ENCODE measurements around the gene APBA2.

The APBA2 gene

GRCh38 chr15:29122506-29122905 lies 236.7 kb downstream of the APBA2 start:
- DNase-seq (ENCODE audit: low read depth), result no peak

GRCh38 chr15:29123171-29123570 lies 237.4 kb downstream of the APBA2 start:
- DNase-seq (ENCODE audit: low read depth), result no peak

- DNase-seq (ENCODE audit: low read depth), result no peak
These were observed 238.2 kb downstream of the APBA2 start for GRCh38 chr15:29123991-29124390.

GRCh38 chr15:29124581-29125381 lies 239.0 kb downstream of the APBA2 start:
- DNase-seq (ENCODE audit: low read depth), result no peak

DNA sequence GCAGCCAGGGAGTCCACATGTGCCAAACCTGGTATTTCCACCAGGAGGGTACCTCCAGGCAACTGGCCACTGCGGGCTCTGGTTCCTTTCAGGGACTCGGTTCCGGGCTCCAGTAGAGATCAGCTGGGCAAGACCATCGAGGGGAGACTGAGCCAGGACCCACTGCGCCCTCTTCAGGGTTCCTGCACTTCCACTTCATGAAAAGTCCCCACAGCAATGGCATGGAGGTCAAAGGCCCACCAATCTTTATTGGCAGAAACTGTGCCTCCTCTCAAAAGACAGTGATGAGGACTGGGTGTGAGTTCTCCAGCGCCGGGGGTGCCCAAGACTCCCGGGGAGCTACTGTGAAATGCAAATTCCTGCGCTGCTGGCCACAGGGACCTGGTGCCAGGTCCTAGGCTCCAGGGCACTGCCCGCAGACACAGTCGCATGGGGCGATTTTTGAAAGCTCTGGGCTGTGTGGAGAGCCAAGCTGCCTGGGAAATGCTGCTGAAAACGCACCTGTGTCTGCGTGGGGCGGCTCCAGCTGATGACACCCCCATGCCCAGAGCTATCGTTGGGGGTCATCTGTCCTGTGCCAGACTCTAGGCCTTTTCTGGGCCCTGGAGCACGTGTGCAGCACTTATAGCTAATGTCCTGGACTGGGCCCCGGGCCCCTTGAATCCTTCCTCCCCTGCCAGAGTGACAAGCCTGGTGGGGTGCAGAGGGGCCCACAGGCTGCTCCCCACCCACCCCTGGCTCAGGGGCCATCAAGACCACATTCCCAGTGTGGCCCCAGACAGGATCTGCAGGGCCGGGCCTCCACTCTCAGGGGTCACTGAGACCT lies 239.8 kb downstream of the APBA2 start:
- no peak for DNase-seq (ENCODE audit: low read depth)

GRCh38 chr15:29126208-29126536 lies 240.4 kb downstream of the APBA2 start:
- DNase-seq (ENCODE audit: low read depth), result no peak

DNA sequence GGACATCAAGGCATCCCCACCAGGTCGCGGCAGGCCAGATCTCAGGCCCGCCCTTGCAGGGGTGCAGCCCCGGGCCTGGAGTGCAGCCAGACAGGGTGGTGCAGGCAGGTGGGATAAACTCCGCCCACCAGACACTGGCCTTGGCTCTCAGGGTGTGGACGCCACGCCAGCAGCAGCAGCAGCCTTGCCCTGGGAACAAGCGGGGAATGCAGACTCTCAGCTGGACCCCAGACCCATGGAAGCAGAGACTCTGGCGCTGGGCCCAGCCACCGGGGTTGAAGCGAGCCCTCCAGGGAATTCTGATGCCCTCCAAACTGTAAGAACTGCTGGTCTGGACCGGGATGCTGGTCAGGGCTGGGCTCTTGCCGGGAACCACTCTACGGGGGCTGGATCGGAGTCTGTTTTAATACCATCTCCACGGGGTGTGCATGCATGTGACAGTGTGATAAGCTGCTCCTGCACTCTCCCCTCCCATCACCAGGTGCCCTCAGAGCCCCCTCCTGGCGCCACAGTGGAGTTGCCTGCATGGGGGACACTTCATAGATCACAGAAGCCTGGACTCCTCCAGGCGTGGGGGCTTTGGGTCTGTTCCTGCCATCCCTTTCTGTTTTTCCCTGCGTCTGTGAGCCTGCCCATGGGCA lies 241.2 kb downstream of the APBA2 start:
- DNase-seq (ENCODE audit: low read depth), result no peak

- DNase-seq (ENCODE audit: low read depth), result no peak
These were observed 242.0 kb downstream of the APBA2 start for GRCh38 chr15:29127506-29128430.

GRCh38 chr15:29128671-29129070 lies 242.9 kb downstream of the APBA2 start:
- no peak for DNase-seq (ENCODE audit: low read depth)

GRCh38 chr15:29129221-29129620 lies 243.4 kb downstream of the APBA2 start:
- no peak for DNase-seq (ENCODE audit: low read depth)

DNA sequence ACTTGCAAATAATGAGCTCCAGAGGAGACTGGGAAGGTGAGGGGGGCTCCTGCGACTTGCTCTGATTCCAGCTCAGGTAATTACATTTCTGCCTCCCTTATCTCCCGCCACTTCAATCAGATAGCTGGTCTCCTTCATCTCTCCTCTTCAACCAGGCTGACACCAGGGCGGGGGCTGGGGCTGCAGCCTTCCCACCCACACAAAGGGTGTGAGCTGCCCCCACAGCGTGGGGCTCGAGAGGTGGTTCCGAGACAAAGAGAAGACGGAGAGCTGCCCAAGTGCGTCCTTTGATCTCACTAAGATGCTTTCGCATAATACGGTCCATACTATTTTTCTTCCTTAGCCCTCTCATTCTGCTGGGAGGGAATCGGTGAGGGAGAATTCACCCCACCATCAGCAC lies 244.2 kb downstream of the APBA2 start:
- no peak for DNase-seq (ENCODE audit: low read depth)

- DNase-seq (ENCODE audit: low read depth), result no peak
These were observed 244.7 kb downstream of the APBA2 start for GRCh38 chr15:29130476-29130875.

DNA sequence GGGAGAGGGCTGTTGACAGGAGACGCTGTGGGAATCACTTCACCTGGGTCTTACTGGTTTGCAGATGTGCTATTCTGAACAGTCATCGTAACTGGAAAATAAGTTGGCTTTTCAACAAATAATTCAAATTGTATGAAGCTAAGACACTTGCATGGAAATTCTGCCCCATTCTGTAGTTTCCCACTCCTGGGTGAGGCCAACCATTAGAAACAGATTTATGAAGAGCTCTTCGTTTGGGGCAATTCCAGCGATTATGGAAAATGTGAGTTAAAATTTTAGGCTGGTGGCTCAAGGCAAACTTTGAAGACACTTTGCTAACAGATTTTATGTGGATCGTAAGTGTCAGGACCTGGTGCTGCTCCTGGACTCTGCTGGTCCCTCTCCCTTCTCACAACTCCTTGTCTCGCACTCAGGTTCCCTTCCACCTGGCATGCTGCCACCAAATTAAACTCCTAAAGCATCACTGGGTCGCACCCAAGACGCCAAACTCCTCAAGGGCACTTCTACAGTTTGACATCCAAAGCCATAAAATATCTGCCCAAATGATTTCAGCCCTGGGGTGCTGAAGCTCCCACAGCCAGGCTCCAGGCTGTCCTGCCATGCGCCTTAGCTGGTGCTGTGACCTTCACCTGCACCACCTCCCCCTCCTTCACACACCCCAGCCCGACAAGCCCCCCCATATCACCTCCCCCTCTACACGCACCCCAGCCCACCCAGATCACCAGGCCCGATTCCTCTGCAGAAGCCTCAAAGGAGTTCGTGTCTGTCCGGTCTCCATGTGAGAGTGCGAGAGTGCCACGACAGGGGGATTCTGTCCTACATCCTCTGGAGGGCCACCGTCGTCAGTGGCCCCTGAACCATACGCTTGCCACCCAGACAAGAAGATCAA lies 245.4 kb downstream of the APBA2 start:
- DNase-seq (ENCODE audit: low read depth), result no peak

- peak; percentile 15 for DNase-seq (ENCODE audit: low read depth)
These were observed 246.2 kb downstream of the APBA2 start for GRCh38 chr15:29131840-29132420.

DNA sequence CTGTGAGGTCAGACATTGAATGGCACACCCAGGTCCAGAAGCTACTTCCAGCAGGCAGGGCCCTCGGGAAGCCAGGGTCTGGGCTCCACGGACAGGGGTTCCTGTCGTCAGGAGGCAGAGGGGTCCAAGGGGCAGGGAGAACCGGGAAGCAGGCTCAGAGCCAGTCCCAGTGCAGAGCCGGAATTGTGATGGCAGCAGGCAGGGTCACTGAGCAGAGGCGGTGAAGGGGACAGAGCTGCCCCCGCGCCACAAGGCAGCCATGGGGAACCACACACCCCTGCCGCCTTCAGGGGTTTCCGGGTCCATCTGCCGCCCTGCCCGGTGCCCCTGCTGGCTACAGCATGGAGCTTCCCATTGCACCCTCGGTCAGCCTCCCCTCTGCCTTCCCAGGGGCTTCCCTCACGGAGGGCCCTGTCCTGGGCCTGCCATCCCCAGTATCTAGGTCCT lies 247.0 kb downstream of the APBA2 start:
- no peak for DNase-seq (ENCODE audit: low read depth)

- no peak for DNase-seq (ENCODE audit: low read depth)
These were observed 247.5 kb downstream of the APBA2 start for GRCh38 chr15:29133321-29133720.

- no peak for DNase-seq (ENCODE audit: low read depth)
These were observed 248.0 kb downstream of the APBA2 start for GRCh38 chr15:29133791-29134190.

GRCh38 chr15:29134239-29134638 lies 248.5 kb downstream of the APBA2 start:
- no peak for DNase-seq (ENCODE audit: low read depth)

- DNase-seq (ENCODE audit: low read depth), result no peak
These were observed 249.0 kb downstream of the APBA2 start for GRCh38 chr15:29134641-29135308.

GRCh38 chr15:29135309-29135657 lies 249.5 kb downstream of the APBA2 start:
- DNase-seq (ENCODE audit: low read depth), result no peak
